ENCODE measurements around the gene FOXO1.

GRCh38 chr13:40547591-40548315 is 118.7 kb downstream of the FOXO1 start:
- TF ChIP-seq CTCF (conservative IDR thresholded peaks at IDR 0.05; ENCODE audit: low read length) (no peak), EZH2phosphoT487 (IDR thresholded peaks at IDR 0.05; ENCODE audit: borderline replicate concordance) (no peak)
